HG03432 (cell line): ENCODE results near the gene GOSR2.
A peak's percentile ranks its signal among the peaks of the same experiment; 100 is the strongest.

Source experiments
- ATAC-seq: cut with Tn5 transposase; IDR thresholded peaks from one replicate; pipeline ENCODE4 v1.9.1; 2021; ENCODE audit warnings: mild to moderate bottlenecking, moderate library complexity; ENCODE audit not compliant: unreplicated experiment

Gene GOSR2

DNA sequence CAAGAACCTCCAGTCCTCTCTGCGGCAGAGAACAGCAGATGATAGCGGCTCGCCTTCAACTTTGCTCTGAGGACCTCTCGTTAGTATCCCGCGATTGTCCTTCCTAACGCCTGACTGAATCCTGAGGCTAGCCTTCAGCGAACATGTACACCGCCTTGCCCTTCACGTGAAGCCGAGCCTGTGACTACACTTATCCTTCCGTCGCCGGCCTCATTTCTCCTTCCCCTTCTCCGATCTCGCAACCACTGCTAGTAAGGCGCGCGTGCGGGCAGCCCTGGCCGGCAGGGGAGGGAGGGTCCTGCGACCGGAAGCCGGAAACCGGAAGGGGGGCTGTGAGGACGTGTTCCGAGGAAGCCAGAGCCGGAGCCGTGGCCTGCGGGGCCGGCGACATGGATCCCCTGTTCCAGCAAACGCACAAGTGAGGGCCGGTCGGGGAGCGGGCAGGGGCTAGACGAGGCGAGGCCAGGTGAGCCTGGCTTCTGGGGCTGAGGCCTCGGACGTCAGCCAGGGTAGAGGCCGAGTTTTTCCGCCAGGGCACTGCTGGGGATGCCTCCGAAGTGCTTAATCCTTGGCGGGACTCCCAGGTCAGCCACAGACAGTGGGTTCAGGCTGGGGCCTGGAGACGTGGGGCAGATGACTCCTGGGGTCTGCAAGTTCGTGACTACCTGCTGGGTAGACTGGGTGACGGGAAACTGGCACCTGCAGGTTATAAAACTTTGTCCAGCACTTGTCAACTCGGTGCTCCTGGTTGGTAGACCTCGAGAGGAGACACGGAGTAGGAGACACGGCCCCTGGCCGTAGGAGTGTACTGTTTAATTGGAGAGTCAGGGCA lies at the start of gene GOSR2:
Gene GOSR2 (plus strand): TSS at position 357 of the 832 bp plus-strand sequence. CDS start 33 bp downstream, at position 390.
- ATAC-seq, result peak; percentile 87

GRCh38 chr17:46873941-46874645 lies 48.9 kb upstream of the GOSR2 start:
- no peak for ATAC-seq

- no peak for ATAC-seq
Measured at GRCh38 chr17:46874906-46875305, 48.1 kb upstream of the GOSR2 start.

- no peak for ATAC-seq
Measured at GRCh38 chr17:46875849-46876352, 47.1 kb upstream of the GOSR2 start.

GRCh38 chr17:46876353-46876887 lies 46.5 kb upstream of the GOSR2 start:
- no peak for ATAC-seq

DNA sequence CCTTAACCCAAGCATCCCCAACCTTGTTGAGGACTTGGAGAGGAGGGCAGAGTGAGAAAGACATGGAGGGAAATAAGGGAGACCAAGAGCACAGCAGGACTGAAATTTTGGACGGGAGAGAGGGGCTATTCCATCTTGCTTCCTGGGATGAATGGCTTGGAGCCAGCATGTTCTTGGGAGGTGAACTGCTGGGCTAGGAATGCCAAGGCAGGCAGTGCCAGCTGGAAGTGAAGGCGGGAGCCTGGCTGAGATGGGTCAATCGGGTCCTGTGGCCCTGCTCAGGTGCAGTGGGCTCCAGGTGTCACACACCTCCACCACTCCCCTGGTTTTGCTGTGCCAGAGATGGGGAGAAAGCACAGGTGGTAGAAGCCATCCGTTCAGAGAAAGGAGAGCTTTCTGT lies 46.0 kb upstream of the GOSR2 start:
- ATAC-seq, result no peak

GRCh38 chr17:46877466-46877865 lies 45.5 kb upstream of the GOSR2 start:
- no peak for ATAC-seq

- ATAC-seq, result no peak
Measured at GRCh38 chr17:46878055-46878454, 44.9 kb upstream of the GOSR2 start.

GRCh38 chr17:46879101-46879500 lies 43.9 kb upstream of the GOSR2 start:
- ATAC-seq, result no peak

- no peak for ATAC-seq
Measured at GRCh38 chr17:46881015-46881414, 41.9 kb upstream of the GOSR2 start.

DNA sequence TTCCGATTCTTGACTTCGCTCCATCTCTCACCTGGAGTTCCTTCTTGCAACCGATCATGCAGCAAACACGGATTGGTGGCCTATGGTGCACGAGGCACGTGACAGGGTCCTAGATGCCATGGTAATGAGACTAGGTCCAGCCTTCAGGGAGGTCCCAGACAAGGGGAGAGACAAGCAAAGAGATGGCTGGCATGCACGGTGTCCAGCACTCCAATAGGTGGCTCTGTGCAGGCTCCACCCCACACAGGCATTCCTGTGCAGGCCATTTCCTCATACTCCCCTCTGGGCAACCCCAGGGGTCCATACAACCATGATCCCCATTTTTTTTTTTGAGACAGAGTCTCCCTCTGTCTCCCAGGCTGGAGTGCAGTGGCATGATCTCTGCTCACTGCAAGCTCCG lies 40.3 kb upstream of the GOSR2 start:
- no peak for ATAC-seq

- no peak for ATAC-seq
Measured at GRCh38 chr17:46883871-46884520, 39.0 kb upstream of the GOSR2 start.

DNA sequence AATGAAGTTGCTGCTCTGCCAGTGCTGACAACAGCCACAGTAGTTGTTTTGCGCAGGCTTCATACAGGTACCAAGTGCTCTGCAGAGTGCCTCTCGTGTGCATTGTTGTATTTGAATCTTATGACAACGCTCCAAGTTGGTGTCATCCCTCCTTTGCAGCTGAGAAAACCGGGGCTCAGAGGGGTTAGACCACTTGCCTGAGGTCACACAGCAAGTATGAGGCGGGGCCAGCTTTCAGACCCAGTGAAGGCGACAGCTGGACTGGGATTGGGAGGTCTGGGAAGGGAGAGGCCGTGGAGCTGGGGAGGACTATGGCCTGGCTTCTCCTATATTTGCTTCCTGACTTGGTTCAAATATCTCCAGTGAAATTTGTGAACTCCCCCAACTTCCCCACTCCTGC lies 38.4 kb upstream of the GOSR2 start:
- no peak for ATAC-seq

DNA sequence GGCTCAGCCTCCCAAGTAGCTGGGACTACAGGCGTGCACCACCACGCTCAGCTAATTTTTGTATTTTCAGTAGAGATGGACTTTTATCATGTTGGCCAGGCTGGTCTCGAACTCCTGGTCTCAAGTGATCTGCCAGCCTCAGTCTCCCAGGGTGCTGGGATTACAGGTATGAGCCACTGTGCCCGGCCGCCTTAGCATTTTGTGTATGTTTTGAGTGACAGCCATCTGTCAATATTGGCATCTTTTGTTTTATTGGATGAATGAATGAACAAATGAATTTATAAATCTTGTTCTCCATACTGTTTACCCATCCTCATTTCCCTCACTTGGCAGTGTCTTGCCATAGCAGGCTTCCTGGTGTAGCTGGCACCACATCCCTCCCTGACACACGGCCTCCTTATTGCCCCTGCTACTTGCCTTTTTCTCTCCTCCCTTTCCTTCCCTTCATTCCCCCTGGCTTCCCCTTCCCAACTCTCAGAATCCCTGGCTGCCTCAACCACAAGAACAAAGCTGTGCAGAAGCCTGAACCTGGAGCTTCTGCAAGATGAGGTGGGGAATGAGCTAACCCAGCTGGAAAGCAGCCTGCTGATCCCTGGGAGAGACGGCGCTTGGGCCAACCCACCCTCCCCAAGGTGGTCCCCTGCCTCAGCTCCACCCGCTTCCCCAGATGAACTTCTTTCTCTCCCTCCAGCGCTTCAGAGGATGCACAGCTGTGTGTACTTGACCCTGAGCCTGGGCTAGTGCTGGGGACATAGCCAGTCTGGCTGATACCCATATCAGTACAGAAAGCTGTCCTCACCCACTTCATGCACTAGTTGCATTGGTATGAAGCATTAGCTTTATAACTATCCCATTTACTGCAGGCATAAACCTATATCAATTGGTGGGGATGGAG lies 37.3 kb upstream of the GOSR2 start:
- ATAC-seq, result no peak

DNA sequence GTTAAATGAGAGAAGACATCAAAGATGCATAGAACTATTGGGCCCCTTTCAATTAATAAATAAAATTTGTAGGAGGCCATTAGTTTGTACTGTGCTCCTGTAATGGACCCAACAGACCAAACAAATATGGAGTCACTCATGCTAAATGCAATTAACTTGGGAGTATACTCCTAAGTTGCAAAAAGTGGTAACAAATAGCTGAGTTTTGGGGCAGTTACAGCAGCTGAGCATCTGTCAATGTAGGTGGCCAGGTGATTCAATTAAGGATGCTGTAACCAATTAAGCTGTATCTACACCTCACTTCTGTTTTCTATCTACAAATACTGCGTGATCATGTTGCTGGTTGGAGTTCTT lies 36.7 kb upstream of the GOSR2 start:
- no peak for ATAC-seq

DNA sequence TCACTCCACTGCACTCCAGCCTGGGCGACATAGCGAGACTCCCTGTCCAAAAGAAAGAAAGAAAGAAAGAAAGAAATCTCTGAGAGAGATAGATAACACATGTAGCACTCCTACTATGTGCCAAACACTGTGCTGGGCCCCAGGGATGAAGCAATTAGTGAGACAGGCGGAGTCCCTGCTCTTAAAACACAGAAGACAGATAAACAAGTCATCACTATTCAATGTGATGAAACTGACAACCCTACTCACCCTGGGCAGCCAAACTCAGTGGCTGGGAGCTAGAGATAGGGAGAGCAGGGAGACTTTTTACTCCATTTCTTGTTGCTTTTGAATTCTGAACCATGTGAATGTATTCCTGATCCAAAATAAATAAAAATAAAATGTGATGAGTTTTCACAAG lies 35.2 kb upstream of the GOSR2 start:
- ATAC-seq, result no peak

GRCh38 chr17:46888727-46889126 lies 34.2 kb upstream of the GOSR2 start:
- ATAC-seq, result no peak

DNA sequence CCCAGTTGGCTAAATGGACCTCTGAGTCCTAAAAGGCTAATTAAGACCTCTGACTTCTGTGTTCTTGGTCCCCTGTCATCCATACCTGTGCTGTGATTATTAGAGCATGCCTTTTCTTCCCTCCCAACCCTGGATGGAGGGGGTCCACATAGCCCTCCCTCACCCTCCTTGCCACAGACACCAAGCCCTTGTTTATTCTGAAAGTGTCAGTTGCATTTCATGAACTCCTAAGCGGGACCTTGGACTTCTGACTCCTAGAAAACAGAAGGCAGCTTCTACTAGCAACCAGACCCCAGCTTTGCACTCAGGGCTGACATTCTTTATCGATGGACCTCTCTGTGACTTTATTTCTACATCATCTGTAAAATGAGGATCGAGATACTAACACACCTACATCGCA lies 33.4 kb upstream of the GOSR2 start:
- no peak for ATAC-seq

DNA sequence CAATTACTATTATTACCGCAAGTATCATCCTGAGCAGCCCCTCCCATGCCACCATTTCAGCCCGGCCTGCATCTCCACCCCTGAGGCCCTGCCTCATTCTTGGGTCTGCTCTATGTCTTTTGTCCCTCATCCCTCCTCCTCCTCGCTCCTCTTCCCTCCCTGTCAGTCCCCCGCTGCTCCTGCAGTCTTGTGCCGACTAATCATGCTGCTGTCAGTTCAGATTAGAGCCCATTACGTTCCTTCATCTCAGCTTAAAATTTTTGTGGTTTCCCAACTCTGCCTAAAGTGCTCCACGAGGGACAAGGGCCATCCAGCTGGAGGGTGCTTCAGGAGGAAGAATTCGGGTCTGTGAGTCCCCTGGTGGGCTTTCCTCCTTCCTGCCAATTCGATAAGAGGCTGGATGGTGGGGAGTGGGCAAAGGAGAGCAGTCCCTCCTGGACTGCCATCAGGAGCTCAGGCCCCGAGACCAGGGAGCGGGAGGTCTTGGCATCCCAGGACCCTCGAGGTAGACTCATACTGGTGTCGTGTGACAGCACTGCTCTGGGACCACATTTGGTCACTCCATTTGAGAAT lies 32.9 kb upstream of the GOSR2 start:
- ATAC-seq, result no peak

DNA sequence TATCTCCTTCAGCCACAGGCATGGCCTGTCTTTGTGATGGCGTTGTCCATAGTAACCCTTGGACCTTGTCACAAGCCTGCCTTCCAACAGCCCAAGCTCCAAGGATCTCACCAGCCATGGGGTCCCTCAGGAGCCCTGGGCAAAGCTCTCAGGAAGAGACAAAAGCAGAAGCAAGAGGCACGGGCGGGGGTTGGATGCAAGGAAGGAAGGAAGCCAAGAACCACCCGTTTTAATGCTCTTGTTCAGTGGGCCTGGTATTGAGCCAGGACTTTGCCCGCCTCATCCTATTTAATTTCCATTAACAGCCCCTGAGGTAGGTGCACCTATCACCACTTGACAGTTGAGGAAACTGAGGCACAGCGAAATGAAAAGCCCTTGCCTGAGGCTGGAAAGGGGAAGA lies 32.3 kb upstream of the GOSR2 start:
- ATAC-seq, result no peak
